GM12864 (cell line): Measurements from ENCODE around the gene TMED3.

Experiments used
- DNase-seq: peaks from one replicate; pipeline ENCODE4 v3.0.0-alpha.2; 2011; ENCODE audit warnings: low read depth
- H3K4me3 ChIP-seq: 2 replicates; pipeline ENCODE4 v1.5.1; 2011; ENCODE audit warnings: mild to moderate bottlenecking, low read depth, low read length, control low read depth
- TF ChIP-seq, protein P1 (sequence below): IDR thresholded peaks from 2 replicates; pipeline ENCODE4 v1.5.1; 2011; ENCODE audit warnings: low read depth, mild to moderate bottlenecking, moderate library complexity, low read length, control low read depth, inconsistent platforms; ENCODE audit errors: missing control alignments

TMED3 gene

DNA sequence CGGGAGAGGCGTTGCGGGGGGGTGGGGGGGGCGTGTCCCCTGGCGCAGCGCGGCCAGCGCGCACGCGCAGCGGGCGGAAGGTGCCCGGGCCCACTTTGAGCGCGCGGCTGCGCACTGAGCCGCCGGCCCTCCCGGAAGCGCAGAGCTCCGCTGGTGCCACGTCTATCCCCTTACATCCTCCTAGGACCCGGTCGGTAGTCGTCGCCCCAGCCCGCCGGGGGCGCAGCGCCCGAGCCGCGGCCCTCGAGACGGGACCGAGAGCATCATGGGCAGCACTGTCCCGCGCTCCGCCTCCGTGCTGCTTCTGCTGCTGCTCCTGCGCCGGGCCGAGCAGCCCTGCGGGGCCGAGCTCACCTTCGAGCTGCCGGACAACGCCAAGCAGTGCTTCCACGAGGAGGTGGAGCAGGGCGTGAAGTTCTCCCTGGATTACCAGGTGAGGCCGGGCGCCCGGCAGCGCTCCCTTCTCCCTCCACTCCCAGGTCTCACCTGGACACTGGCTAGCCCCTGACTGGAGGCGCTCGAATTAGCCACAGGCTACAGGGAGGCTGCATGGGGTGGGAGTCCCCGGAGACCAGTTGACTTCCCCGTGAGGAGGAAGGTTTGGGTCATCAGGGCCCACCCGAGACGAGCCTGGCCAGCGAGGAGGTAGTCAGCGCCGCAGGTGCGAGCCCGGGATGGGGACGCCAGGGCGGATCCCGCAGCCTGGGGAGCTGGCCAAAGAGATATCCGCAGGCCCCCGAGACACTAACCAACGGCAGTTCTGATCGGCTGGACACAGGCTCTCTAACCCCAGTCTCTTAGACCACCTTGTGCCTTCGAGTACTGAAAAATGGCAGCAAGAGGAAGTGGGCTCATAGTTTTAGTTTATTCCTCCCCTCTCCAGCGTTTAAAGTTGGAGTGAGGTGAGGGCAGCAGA is at the start of gene TMED3:
TSS of gene TMED3 (plus strand) at position 128 of the 916 bp plus-strand sequence. CDS start at position 266, 138 bp downstream.
- peak; percentile 73 for DNase-seq
- TF ChIP-seq, protein P1, sequence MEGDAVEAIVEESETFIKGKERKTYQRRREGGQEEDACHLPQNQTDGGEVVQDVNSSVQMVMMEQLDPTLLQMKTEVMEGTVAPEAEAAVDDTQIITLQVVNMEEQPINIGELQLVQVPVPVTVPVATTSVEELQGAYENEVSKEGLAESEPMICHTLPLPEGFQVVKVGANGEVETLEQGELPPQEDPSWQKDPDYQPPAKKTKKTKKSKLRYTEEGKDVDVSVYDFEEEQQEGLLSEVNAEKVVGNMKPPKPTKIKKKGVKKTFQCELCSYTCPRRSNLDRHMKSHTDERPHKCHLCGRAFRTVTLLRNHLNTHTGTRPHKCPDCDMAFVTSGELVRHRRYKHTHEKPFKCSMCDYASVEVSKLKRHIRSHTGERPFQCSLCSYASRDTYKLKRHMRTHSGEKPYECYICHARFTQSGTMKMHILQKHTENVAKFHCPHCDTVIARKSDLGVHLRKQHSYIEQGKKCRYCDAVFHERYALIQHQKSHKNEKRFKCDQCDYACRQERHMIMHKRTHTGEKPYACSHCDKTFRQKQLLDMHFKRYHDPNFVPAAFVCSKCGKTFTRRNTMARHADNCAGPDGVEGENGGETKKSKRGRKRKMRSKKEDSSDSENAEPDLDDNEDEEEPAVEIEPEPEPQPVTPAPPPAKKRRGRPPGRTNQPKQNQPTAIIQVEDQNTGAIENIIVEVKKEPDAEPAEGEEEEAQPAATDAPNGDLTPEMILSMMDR, result peak; percentile 45

DNA sequence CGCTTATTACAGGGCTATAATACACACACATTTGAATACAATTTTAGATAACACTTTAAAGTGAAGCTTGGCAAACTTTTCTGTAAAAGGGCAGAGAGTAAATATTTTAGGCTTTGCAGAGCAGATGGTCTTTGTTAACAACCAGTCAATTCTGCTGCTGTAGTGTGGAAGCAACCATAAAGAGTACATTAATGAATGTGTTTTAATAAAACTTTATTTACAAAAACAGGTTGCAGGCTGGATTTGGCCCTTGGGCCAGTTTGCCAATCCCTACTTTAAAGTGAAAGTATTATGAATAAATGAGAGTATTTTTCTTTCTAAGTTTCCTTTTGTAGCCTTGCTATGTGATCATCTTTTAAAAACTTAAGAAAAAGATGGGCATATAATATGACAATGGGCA is 49.1 kb upstream of the TMED3 start:
- TF ChIP-seq, protein P1, result no peak
- DNase-seq, result no peak
- H3K4me3 ChIP-seq, result no peak overlapping the region

More for the DNA sequence above, at the start of gene TMED3:
- peak within 1 kb of the TSS; percentile 99 for H3K4me3 ChIP-seq

DNA sequence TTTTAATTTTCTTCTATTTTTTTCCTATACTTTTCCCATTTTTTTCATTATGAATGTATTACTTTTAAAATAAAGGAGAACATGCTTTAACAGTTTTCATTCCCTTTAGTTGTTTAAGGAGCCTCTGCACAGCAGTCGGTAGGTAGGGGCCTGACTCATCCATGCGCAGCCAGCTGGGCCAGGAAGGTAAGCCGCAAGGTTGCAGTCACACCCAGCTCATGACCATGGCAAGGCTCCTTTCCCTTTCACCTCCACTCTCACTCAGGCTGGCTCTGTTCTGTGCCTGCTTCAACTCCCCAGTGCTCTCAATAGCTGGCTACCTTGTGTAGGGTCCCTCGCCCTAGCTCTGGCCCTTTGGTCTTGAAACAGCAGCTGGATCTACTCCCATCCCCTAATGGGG is 45.7 kb upstream of the TMED3 start:
- TF ChIP-seq, protein P1, result no peak
- no peak overlapping the region for H3K4me3 ChIP-seq
- no peak for DNase-seq

DNA sequence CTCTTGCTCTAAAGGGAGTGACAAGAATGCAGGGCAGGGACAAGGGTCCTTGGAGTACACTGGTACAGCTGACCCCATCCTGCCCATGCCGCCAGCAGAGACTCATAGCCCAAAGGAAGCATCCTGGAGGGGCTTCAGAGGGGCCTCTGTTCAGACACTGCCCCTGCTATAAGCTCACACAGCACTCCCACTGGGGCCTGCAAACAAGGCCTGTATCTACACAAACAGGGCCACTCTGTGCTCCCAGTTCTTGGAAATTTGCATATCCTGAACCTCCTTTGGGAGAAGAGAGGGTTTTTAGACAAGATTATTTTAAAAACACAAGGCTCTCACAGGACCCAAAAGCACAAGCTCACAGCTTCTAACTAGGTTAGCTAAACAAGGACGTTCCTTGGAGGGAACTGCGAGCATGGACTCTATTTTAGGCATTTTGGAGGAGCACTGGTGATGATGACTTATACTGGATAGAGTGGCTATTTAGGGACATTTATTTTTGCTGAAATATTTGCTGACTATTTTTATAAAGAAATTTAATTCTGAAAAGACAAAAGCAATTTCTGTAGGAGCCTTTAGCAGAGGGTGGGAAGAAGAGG is 44.8 kb upstream of the TMED3 start:
- TF ChIP-seq, protein P1, result no peak
- no peak for DNase-seq
- H3K4me3 ChIP-seq, result no peak overlapping the region

DNA sequence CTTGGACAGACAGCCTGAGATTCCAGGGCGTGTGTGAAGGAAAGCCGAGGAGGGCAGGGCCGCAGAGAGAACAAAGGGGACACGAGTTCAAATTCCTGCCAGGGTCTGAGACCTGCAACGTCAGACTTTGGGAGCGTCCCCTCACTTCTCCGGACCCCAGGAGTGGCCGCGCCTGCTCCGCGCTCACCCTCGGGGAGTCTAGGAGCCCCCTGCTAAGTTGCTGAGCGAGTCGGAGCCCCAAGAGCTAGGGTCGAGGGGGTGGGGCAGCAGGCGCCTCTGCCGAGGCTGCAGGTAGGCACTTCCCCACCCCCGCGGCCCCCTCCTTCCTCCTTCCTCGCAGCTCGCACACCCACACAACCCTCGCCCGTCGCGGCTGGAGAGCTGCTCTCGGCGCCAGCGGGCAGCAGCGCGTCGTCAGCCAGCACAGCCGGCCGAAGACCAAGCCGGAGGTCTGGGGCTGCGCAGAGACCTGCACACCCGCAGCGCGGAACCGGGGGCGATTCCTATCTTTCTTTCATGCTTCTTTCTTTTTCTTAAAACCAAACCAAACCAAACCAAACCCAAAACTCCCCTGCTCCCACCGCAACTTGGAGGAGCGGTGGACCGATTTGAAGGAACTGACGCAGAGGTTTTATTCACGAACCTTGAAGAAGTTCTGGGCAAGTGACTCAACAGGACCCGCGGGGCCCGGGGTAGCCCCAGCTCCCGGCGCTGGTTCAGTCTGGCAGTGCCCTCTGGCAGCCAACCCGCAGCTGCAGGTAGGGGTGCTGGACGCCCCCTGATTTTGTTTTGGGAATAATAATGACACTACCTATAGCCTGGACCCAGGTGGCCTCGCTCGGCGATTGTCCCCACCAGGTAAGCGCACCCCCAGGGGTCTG is 28.3 kb upstream of the TMED3 start, which contains the start of gene ANKRD34C:
TSS of gene ANKRD34C (plus strand) at position 352 of the 881 bp plus-strand sequence. CDS start 10,563 bp downstream, outside the sequence.
- H3K4me3 ChIP-seq, result no peak within 1 kb of the TSS
- TF ChIP-seq, protein P1, result no peak
- no peak for DNase-seq

DNA sequence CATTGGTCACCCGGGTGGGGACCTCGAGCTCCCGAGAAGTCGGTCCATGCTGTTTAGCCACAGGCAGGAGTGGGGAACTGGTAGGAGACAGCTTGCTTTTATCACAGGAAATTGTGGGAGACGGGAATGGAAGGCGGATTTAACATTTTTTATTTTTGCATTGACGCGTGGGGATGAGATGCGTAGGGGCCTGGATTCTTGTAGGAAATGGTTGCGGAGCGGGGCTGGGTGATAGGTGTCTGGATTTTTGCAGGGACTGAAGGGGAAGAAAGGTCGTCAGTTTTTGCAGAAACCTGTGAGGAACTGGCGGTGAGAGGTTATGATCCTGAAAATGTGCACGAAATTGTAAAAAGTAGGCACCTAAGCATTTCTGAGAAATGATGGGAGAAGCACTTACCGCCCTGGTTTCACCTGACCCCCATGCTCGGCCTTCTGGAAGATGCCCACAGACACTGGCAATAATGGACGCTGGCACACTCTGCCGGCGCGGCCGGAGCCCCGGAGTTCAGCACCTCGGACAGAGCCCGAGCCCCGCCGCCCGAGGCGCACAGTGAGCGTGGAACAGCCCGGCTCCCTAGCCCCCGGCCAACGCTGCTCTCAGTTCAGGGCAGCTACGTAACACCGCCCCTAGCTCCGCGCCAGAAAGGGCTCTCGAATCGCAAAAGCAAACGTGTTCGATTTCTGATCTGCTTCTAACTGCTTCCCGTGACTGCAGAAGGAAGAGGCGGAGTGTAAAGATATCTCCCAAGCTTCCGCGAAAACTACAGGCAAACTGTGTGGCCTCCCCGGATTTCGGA is 27.5 kb upstream of the TMED3 start:
- TF ChIP-seq, protein P1, result no peak
- no peak for DNase-seq
- no peak overlapping the region for H3K4me3 ChIP-seq
